Suprapubic skin (tissue), 4 donors: Measurements from ENCODE around the gene LAMA4. TPM values are rescaled to one million over a fixed set of nuclear protein-coding genes. Genes with fewer than 3 reads are reported as not detected.

Experiments
- DNase-seq, 2 donors: peaks; one replicate each; pipeline ENCODE4 v3.0.0-alpha.2; 2019; ENCODE audit warnings: low spot score in 2 of 2
- H3K27ac ChIP-seq: fragments of 200-600 bp; sonication (generic); one replicate; pipeline ENCODE4 v1.5.1; 2019
- H3K27me3 ChIP-seq: fragments of 200-600 bp; sonication (generic); one replicate; pipeline ENCODE4 v1.5.1; 2019
- H3K36me3 ChIP-seq: fragments of 200-600 bp; sonication (generic); one replicate; pipeline ENCODE4 v1.5.1; 2019
- H3K4me1 ChIP-seq: fragments of 200-600 bp; sonication (generic); one replicate; pipeline ENCODE4 v1.5.1; 2019
- H3K4me3 ChIP-seq: fragments of 200-600 bp; sonication (generic); one replicate; pipeline ENCODE4 v1.5.1; 2019; ENCODE audit warnings: mild to moderate bottlenecking
- H3K9me3 ChIP-seq: fragments of 200-600 bp; sonication (generic); one replicate; pipeline ENCODE4 v1.5.1; 2019
- CTCF ChIP-seq, 2 donors: fragments of 200-600 bp in 1 of 2; fragments of 450-650 bp in 1 of 2; sonication (generic) in 1 of 2; IDR thresholded peaks; one replicate each; pipeline ENCODE4 v1.5.1; 2016 to 2019; ENCODE audit warnings: antibody characterized with exemption in 2 of 2, mild to moderate bottlenecking in 1 of 2, moderate library complexity in 1 of 2
- EP300 ChIP-seq: sonication (generic); formaldehyde crosslinking; IDR thresholded peaks from one replicate; pipeline ENCODE4 v1.6.1; 2017; ENCODE audit warnings: antibody characterized with exemption
- POLR2A ChIP-seq, 2 donors: fragments of 450-650 bp; IDR thresholded peaks; one replicate each; pipeline ENCODE4 v1.6.1; 2017; ENCODE audit warnings: antibody characterized with exemption in 2 of 2, mild to moderate bottlenecking in 2 of 2, moderate library complexity in 2 of 2
- POLR2AphosphoS5 ChIP-seq, 3 donors: sonication (generic); formaldehyde crosslinking; IDR thresholded peaks; one replicate each; pipeline ENCODE4 v1.6.1; 2017; ENCODE audit warnings: antibody characterized with exemption in 3 of 3
- WGBS: methylation state at CpG from one replicate; pipeline ENCODE4 v1.1.5; 2018; 5-methylcytosine and 5-hydroxymethylcytosine counted together
- total RNA-seq, 4 donors: library from RNA; depleted of rRNA; stranded (reverse); fragments of >200 nt; gene quantifications; one replicate each; pipeline ENCODE4 v1.1.0, GENCODE V29; 2016

Gene LAMA4
- total RNA-seq, 4 donors from 2014 or later: 10.4 to 44.0 (median 23.6) TPM

GRCh38 chr6:112298021-112298745 is 43.8 kb upstream of the LAMA4 start:
- no peak for DNase-seq
- H3K4me3 ChIP-seq: no peak overlapping the region

GRCh38 chr6:112296694-112297093 is 42.3 kb upstream of the LAMA4 start:
- TF ChIP-seq POLR2AphosphoS5 (IDR thresholded peaks at IDR 0.05) (no peak), EP300 (no peak), CTCF (IDR thresholded peaks at IDR 0.05) (no peak), POLR2A (IDR thresholded peaks at IDR 0.05) (no peak)
- H3K9me3 ChIP-seq: no peaks in the 10 kb centered on the region
- H3K4me1 ChIP-seq: no peaks in the 10 kb centered on the region
- no peak overlapping the region for H3K4me3 ChIP-seq
- DNase-seq: no peak
- H3K36me3 ChIP-seq: no peaks in the 10 kb centered on the region
- no peaks in the 10 kb centered on the region for H3K27me3 ChIP-seq
- H3K27ac ChIP-seq: no peak overlapping the region

More at GRCh38 chr6:112298021-112298745, 43.8 kb upstream of the LAMA4 start:
- H3K9me3 ChIP-seq: no peaks in the 10 kb centered on the region
- WGBS: 58% methylated on average over 7 of the region's 7 CpGs
- no peak for TF ChIP-seq POLR2A (IDR thresholded peaks at IDR 0.05)
- no peak for TF ChIP-seq EP300
- TF ChIP-seq POLR2AphosphoS5 (IDR thresholded peaks at IDR 0.05): no peak
- TF ChIP-seq CTCF (IDR thresholded peaks at IDR 0.05): no peak
- H3K27me3 ChIP-seq: no peaks in the 10 kb centered on the region
- H3K4me1 ChIP-seq: no peaks in the 10 kb centered on the region
- peak overlapping the region; percentile 68 for H3K27ac ChIP-seq
- H3K36me3 ChIP-seq: no peaks in the 10 kb centered on the region

GRCh38 chr6:112296122-112296521 is 41.8 kb upstream of the LAMA4 start:
- Histone ChIP-seq H3K36me3 (no peaks in the 10 kb centered on the region), H3K27me3 (no peaks in the 10 kb centered on the region), H3K27ac (no peak overlapping the region), H3K4me3 (no peak overlapping the region), H3K4me1 (no peaks in the 10 kb centered on the region), H3K9me3 (no peaks in the 10 kb centered on the region)
- no peak for TF ChIP-seq CTCF (IDR thresholded peaks at IDR 0.05)
- TF ChIP-seq POLR2A (IDR thresholded peaks at IDR 0.05): no peak
- TF ChIP-seq POLR2AphosphoS5 (IDR thresholded peaks at IDR 0.05): no peak
- TF ChIP-seq EP300: no peak
- WGBS: 71% methylated on average over 2 of the region's 2 CpGs
- DNase-seq: no peak

GRCh38 chr6:112291161-112291762 is 36.9 kb upstream of the LAMA4 start:
- Histone ChIP-seq H3K4me3 (no peak overlapping the region), H3K9me3 (no peaks in the 10 kb centered on the region), H3K36me3 (no peaks in the 10 kb centered on the region), H3K27ac (no peak overlapping the region), H3K27me3 (no peaks in the 10 kb centered on the region), H3K4me1 (peaks cover 12% of the 10 kb centered on the region)
- TF ChIP-seq POLR2AphosphoS5 (IDR thresholded peaks at IDR 0.05) (no peak), EP300 (no peak), CTCF (IDR thresholded peaks at IDR 0.05) (no peak), POLR2A (IDR thresholded peaks at IDR 0.05) (no peak)
- WGBS: 74% methylated on average over 1 of the region's 1 CpG
- DNase-seq: no peak

- WGBS: 41% methylated on average over 4 of the region's 4 CpGs
- H3K9me3 ChIP-seq: no peaks in the 10 kb centered on the region
- peaks cover 12% of the 10 kb centered on the region for H3K4me1 ChIP-seq
- TF ChIP-seq POLR2AphosphoS5 (IDR thresholded peaks at IDR 0.05) (peak in 1 of 3 donors; percentile 57), EP300 (no peak)
- DNase-seq: peak; percentile 71 to 85
- H3K36me3 ChIP-seq: no peaks in the 10 kb centered on the region
- no peak overlapping the region for H3K4me3 ChIP-seq
- H3K27me3 ChIP-seq: no peaks in the 10 kb centered on the region
- no peak overlapping the region for H3K27ac ChIP-seq
Measured at GRCh38 chr6:112289038-112289566, 34.7 kb upstream of the LAMA4 start.
